NCI-H2196 treated with DMSO at 0.1 percent for 48 hours (cell line): ENCODE results near the gene SH3TC1.
A peak's percentile ranks its signal among the peaks of the same experiment; 100 is the strongest.

Experiments
- DNase-seq: peaks from one replicate; lab custom pipeline; 2025; ENCODE audit not compliant: unreplicated experiment; lab: John Stamatoyannopoulos, UW

The SH3TC1 gene

GRCh38 chr4:8198206-8198905 is 734 bp upstream of the SH3TC1 start:
- DNase-seq, result no peak

- no peak for DNase-seq
Measured at GRCh38 chr4:8199594-8200301, 658 bp downstream of the SH3TC1 start.

GRCh38 chr4:8200302-8200975 is 1.3 kb downstream of the SH3TC1 start:
- no peak for DNase-seq

- no peak for DNase-seq
Measured at GRCh38 chr4:8201321-8201781, 2.3 kb downstream of the SH3TC1 start.

GRCh38 chr4:8202108-8203051 is 3.3 kb downstream of the SH3TC1 start:
- no peak for DNase-seq

GRCh38 chr4:8203052-8203401 is 3.9 kb downstream of the SH3TC1 start:
- no peak for DNase-seq

GRCh38 chr4:8203817-8204216 is 4.7 kb downstream of the SH3TC1 start:
- no peak for DNase-seq

GRCh38 chr4:8204576-8205227 is 5.6 kb downstream of the SH3TC1 start:
- no peak for DNase-seq

- DNase-seq, result no peak
Measured at GRCh38 chr4:8205241-8205707, 6.2 kb downstream of the SH3TC1 start.

GRCh38 chr4:8205749-8206611 is 6.9 kb downstream of the SH3TC1 start:
- peak; percentile 40 for DNase-seq

GRCh38 chr4:8207314-8207713 is 8.2 kb downstream of the SH3TC1 start:
- no peak for DNase-seq

GRCh38 chr4:8208565-8208964 is 9.5 kb downstream of the SH3TC1 start:
- DNase-seq, result no peak

- DNase-seq, result no peak
Measured at GRCh38 chr4:8209181-8209874, 10.2 kb downstream of the SH3TC1 start.

- no peak for DNase-seq
Measured at GRCh38 chr4:8210010-8210409, 10.9 kb downstream of the SH3TC1 start.

GRCh38 chr4:8210616-8211015 is 11.5 kb downstream of the SH3TC1 start:
- DNase-seq, result no peak

- DNase-seq, result no peak
Measured at GRCh38 chr4:8211251-8211650, 12.2 kb downstream of the SH3TC1 start.

GRCh38 chr4:8211737-8212581 is 12.9 kb downstream of the SH3TC1 start:
- DNase-seq, result no peak

- no peak for DNase-seq
Measured at GRCh38 chr4:8212622-8213021, 13.5 kb downstream of the SH3TC1 start.
